Fibroblast of gingiva (primary cell): ENCODE measurements around the gene HIP1R.

ENCODE experiments used
- DNase-seq: peaks from one replicate; pipeline ENCODE4 v3.0.0-alpha.2; 2011; ENCODE audit warnings: low read depth

The HIP1R gene

DNA sequence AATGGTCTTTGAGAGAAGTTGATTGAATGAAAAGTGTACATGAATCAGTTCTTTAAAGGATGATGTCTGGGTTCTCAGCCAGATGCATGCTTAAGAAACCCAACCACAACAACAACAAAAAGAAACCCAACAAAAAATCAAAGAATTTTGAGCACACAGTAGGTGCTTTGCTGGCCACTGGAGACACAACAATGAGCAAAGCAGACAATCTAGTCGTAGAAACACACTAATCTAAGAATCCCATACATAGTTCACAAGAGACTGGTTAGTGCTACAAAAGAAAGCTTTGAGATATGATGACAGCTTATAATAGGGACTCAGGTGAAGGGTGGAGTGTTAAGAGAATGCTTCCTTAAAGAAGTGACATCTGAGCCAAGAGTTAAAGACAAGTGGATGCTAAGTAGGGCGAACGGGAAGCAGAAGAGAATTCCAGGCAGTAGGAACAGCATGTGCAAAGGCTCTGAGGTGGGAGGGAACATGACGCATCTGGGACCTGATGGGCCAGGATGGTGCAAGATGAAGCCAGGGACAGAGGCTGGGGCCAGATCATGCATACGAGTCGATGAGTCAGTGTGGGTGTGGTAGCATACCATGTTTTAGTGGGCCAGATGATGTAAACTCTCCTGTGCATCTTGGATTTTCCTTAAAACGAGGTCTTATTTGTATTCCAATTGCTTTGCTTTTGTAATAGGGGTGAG, 4.6 kb upstream of the HIP1R start:
- DNase-seq, result peak; percentile 87

DNA sequence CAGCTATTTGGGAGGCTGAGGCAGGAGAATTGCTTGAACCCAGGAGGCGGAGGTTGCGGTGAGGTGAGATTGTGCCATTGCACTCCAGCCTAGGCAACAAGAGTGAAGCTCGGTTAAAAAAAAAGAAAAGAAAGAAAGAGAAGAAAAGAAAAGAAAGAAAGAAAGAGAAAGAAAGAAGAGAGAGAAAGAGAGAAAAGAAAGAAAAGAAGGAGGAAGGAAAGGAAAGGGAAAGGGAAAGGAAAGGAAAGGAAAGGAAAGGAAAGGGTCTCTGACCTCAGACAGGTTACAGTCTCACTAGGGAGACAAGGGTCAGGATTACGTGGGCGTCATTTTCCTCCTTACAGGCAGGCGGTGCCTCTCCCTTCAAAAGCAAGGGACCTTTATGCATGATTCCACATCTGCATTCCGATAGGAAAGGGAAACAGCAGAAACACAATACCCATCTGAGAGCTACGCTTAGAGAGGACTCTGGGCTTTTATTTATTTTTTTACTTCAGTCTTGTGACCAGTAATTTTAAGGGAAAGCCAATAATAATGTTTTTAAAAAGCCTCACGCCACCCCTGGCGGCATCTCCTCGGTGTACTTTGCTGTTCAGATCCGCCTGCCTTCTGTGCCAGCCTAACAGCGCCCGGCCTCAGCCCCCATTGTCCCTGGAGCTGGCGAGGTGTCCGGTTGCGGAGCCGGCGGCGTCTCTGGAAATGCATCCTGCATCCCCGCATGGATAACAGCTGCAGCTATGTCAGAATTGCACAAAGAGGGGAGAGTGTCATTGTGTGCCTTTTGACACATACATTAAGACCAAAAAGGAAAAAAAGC, 945 bp upstream of the HIP1R start:
- peak; percentile 82 for DNase-seq

GRCh38 chr12:122835750-122836026, 431 bp downstream of the HIP1R start:
- DNase-seq, result no peak

GRCh38 chr12:122836027-122836921, 1.0 kb downstream of the HIP1R start:
- no peak for DNase-seq

- no peak for DNase-seq
Measured at GRCh38 chr12:122837306-122838265, 2.3 kb downstream of the HIP1R start.

GRCh38 chr12:122838841-122839240, 3.6 kb downstream of the HIP1R start:
- DNase-seq, result no peak

DNA sequence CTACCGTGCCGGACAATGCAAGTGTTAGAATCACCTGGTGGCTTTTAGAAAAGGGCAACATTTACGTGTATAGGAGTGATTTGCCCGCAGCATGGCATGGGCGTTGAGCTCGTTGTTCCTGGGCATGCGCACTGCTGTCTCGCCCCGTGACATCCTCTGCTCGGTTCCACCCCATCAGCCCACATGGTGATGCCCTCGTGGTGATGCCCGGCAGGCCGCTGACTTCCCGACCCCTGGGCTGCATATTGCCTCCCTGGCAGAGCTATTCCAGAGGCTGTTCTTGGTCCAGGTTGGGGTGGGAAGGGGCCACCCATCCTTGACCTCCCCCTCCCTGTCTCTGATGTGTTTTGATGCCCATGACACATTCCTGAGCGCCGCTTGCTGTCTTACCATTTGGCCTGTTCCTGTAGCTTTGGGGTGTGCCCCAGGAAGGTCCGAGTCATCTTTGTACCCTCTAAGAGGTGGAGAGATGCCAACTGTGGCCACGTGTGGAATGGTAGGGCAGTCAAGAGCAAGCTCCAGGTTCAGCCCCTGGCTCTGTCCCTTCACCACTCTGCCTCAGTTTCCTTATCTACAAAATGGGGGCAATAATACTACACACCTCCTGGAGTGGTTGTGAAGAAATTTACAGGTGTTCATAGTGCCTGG, 4.8 kb downstream of the HIP1R start:
- DNase-seq, result no peak

DNA sequence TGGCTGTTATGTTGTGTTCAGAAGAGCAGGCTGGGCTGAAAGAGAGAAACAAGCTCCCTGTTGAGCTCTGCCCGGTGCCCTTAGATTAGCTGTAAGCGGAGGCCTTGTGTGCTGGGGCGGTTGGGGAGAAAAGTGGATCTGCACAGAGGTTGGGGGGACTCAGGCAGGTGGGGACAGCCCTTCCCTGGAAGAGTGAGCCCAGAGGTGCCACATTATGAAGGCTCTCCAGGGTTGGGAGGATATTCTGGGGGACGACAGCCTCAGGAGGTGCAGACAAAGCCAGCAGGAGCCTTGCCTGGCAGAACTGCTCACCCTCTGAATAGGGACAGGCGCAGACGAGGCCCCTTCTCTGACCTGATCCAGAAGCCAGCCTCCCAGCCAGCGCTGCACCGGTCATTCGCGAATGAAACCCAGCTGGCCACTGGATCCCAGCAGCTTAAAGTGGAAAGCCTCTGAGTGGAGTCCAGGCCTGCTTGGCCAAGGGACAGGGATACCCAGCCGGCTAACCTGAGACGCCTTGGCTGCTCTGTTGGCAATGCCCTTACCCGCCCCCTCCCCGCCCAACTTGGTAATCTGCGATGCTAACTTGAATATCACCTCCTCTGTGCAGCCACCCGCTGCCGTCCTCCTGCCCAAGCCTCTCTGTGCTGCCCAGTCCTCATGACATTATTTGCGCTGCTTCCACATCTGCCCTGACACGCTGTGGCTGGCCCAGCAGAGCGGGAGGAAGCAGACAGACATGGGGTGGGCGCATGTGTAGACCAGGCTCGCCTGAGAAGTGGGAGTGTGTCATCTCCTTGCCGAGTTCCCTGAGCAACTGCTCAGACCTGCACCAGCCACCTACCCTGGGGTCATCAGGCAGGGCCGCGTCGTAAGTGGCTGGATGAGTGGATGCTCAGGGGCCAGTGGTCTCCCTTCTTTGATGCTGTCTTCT, 5.6 kb downstream of the HIP1R start:
- DNase-seq, result no peak

DNA sequence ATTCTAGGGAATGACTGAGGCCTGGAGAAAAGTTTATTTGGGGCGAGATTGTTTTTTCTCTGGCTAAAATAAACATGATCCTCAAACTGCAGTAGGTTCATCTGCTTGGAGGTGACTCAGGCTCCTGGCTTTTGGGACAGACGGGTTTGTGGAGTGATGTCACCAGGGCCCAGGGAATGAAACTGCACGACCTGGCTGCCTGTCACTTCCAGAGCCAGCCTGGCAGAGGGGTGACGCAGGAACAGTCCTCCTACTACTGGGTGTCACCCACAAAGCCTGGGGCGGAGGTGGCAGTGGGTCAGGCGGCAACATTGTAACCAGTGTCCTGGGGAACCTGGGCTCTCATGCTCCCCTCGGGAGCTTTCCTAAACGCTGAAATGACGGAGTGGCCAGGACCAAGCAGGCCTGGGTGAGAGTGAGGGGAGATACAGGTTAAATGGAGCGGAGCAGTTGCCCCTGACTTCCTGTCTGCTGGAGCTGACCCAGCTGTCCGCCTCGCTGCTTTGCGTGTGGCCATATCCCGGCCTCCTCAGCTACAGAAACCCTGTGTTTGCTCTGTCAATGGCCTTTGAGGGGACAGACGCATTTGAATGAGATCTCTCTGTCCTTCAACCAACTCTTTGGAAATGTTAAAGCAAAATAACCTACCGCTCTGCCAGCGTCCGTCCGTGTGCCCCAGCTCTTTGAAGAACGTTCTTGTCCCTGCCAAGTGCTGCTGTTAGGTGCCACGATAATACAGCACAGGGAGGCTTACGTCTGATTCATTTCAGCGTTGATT, 6.5 kb downstream of the HIP1R start:
- peak; percentile 67 for DNase-seq

DNA sequence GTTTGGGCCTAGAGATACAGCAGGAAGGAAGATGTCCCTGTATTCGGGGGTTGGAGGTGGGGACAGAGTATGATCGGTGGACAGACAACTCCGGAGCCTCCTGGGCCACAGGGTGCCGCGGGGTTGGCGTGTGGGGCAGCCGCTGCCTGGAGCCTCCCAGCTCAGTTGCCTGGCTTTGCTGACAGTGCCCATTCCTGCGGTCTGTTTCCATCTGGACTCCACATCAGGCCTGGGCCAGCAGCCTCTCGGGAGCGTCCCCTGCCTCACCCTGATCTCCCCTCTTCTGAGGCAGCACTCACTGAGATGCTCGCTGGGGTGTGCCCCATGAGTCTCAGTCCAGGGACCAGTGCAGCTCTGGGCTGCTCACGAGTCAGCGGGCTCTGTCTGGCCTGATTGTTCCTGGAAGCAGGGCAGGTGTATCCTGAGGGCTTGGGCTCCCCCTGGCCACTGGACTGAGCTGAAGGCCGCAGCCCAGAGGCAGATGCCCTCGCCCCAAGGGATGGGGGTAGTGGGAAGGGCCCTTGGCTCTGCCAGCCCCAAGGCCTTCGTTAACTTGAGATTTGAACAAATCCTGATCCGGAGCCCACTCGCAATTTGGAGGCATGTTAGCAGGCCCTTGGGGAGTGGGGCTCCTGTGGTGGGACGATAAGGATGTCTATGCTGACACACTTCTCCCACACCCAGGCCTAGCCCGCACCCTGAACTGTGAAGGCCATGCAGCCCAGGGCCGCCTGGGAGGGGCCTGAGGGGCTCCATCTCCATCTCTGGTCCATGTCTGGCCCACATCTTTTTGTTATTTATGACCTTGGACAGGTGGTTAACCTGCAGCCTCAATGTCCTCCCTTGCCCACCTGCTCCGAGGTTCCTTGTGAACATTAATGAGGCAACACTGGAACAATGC, 7.5 kb downstream of the HIP1R start:
- DNase-seq, result no peak

DNA sequence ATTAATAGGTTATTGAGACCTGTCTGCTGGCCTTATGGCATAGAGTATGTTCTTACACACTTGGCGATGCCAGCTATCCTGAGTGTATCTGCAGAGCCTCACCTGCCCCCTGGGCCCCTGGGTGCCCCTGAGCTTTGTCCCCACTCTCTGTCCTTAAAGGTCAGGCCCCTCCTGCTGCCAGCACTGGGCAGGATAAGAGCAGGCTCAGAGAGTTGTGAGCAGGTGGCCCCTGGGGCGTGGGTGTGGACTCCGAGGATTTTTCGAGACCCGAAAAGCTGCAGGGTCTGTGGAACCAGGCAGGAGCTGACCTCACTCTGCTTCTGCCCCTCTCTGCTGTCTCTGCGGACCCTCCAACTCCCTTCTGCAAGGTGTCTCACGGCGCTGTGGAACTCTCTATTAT, 8.2 kb downstream of the HIP1R start:
- no peak for DNase-seq

GRCh38 chr12:122844366-122844971, 9.2 kb downstream of the HIP1R start:
- no peak for DNase-seq

GRCh38 chr12:122845041-122845864, 10.0 kb downstream of the HIP1R start:
- DNase-seq, result no peak

GRCh38 chr12:122845865-122846621, 10.8 kb downstream of the HIP1R start:
- no peak for DNase-seq

DNA sequence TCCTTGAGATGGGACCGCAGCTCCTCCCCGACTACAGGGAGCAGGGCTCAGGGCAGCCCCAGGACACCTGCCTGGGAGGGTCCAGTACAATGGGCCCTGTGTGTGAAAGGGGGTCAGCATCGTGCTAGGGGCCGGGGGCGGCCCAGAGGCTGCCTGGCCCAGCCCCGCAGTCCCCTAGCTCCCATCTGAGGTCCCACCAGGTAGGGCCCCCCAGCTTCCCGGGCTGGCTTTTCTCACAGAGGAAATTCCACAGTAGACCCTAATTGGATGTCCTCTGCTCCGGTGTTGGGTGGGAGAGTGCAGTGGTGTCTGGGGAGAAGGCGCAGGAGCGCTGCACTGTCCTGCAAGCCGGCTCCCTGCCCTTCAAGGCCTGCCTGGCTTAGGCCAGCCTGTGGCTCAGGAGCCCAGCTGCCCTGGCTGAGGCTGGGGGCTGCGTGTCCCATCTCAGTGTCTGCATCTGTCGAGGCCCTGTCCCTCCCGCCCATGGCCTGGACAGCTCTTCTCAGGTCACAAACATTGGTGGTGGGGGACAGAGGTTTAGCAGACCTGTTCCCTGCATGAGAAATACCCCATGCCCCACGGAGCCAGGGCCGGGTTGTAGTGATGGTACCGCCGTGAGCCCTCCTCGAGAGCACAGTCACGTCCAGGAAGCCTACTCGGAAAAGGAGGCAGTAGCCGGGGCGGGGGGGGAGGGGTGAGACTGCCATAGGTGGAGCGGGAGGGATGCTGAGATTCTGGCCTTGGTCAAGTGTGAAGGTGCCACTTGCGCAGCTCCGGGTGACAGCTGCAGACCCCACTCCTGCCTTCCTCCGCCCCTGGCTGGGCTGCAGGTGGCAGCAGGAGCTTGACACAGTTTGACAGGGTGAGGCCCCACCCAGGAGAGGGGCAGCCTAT, 11.6 kb downstream of the HIP1R start:
- no peak for DNase-seq
